HCT116 (cell line): ENCODE results near the gene SUN3. TPM values are rescaled to one million over a fixed set of nuclear protein-coding genes. Genes with fewer than 3 reads are reported as not detected.

ENCODE experiments used
- ATAC-seq: fragments of 200-7000 bp; cut with Tn5 transposase; 2 replicates; pipeline ENCODE4 v1.9.1; 2020; ENCODE audit warnings: mild to moderate bottlenecking, moderate library complexity
- BruUV-seq: library from RNA; stranded (reverse); fragments of 400-500 nt; replicated peaks from 2 replicates; lab custom pipeline; 2021; lab: Mats Ljungman, UMichigan
- CTCF ChIA-PET: fragments of 300-600 bp; sonication (Branson Sonifier 250); formaldehyde crosslinking; loops from one replicate; lab custom pipeline; 2021; ENCODE audit warnings: antibody characterized with exemption; lab: Charles Lee
- POLR2A ChIA-PET: fragments of 300-600, 350-600 bp; sonication (Branson Sonifier 250); formaldehyde crosslinking; loops from one replicate; lab custom pipeline; 2021; ENCODE audit warnings: antibody characterized with exemption; lab: Charles Lee
- RAD21 ChIA-PET, 2 experiments: fragments of 300-600 bp; sonication (Branson Sonifier 250); formaldehyde crosslinking; loops; one replicate each; lab custom pipeline; 2023; ENCODE audit warnings: low total read pairs in 2 of 2; ENCODE audit not compliant: uncharacterized antibody in 2 of 2, unreplicated experiment in 2 of 2, low non-redundant PET in 1 of 2; lab: Charles Lee
- DNase-seq: peaks from one replicate; pipeline ENCODE4 v3.0.0-alpha.2; 2010; ENCODE audit warnings: low read depth, low spot score
- H2AFZ ChIP-seq: fragments of 200-600 bp; shearing (Covaris generic), sonication (generic); 2 replicates; pipeline ENCODE4 v1.6.1; 2017; ENCODE audit warnings: low read depth, mixed run types, mixed read lengths, antibody characterized with exemption, low read length; ENCODE audit not compliant: poor library complexity, severe bottlenecking
- H3K27ac ChIP-seq: 2 replicates; pipeline ENCODE4 v1.5.1; 2012; ENCODE audit warnings: low read depth, low read length
- H3K27me3 ChIP-seq: fragments of 200-600 bp; sonication (generic); 2 replicates; pipeline ENCODE4 v1.6.1; 2016; ENCODE audit warnings: mixed run types, low read length, mixed read lengths; ENCODE audit not compliant: insufficient read depth
- H3K36me3 ChIP-seq, 2 experiments: fragments of 200-500 bp in 1 of 2; fragments of 200-600 bp in 1 of 2; sonication (Bioruptor generic) in 1 of 2; sonication (generic) in 1 of 2; 2 replicates each; pipeline versions ENCODE4 v1.5.1 to v1.6.1; 2014 to 2016; ENCODE audit warnings: low read length in 2 of 2, inconsistent platforms in 1 of 2, mixed read lengths in 1 of 2, mixed run types in 1 of 2; ENCODE audit not compliant: insufficient read depth in 2 of 2, control insufficient read depth in 1 of 2
- H3K4me1 ChIP-seq, 2 experiments: fragments of 200-600 bp in 1 of 2; sonication (generic) in 1 of 2; 2 replicates each; pipeline versions ENCODE4 v1.5.1 to v1.6.1; 2012 to 2017; ENCODE audit warnings: low read length in 2 of 2, inconsistent platforms in 1 of 2, mild to moderate bottlenecking in 1 of 2, mixed read lengths in 1 of 2, mixed run types in 1 of 2, moderate library complexity in 1 of 2; ENCODE audit not compliant: insufficient read depth in 2 of 2, control insufficient read depth in 1 of 2
- H3K4me2 ChIP-seq: fragments of 200-600 bp; sonication (generic); 2 replicates; pipeline ENCODE4 v1.6.1; 2017; ENCODE audit warnings: mixed run types, low read length, mixed read lengths
- H3K4me3 ChIP-seq, 2 experiments: fragments of 200-600 bp in 1 of 2; sonication (generic) in 1 of 2; replicated peaks in 1 of 2; 2 replicates each; pipeline ENCODE4 v1.5.1; 2011 to 2016; ENCODE audit warnings: low read length in 2 of 2, control low read depth in 1 of 2, low read depth in 1 of 2, mild to moderate bottlenecking in 1 of 2, mixed read lengths in 1 of 2, mixed run types in 1 of 2
- H3K79me2 ChIP-seq: fragments of 200-600 bp; sonication (generic); 2 replicates; pipeline ENCODE4 v1.6.1; 2017; ENCODE audit warnings: mild to moderate bottlenecking, mixed run types, low read length, moderate library complexity, mixed read lengths; ENCODE audit not compliant: insufficient read depth
- H3K9ac ChIP-seq: fragments of 200-600 bp; sonication (generic); 2 replicates; pipeline ENCODE4 v1.6.1; 2016; ENCODE audit warnings: low read length, mixed read lengths
- H3K9me2 ChIP-seq: fragments of 200-600 bp; sonication (generic), shearing (Covaris generic); 2 replicates; pipeline ENCODE4 v1.6.1; 2017; ENCODE audit warnings: mixed run types, mild to moderate bottlenecking, moderate library complexity; ENCODE audit not compliant: insufficient read depth
- H3K9me3 ChIP-seq, 2 experiments: fragments of 200-500 bp in 1 of 2; fragments of 200-600 bp in 1 of 2; sonication (Bioruptor generic) in 1 of 2; sonication (generic) in 1 of 2; 2 replicates each; pipeline ENCODE4 v1.6.1; 2014 to 2017; ENCODE audit warnings: low read length in 2 of 2, mixed read lengths in 2 of 2, inconsistent platforms in 1 of 2, low read depth in 1 of 2, mild to moderate bottlenecking in 1 of 2, mixed run types in 1 of 2, moderate library complexity in 1 of 2; ENCODE audit not compliant: control insufficient read depth in 1 of 2, insufficient read depth in 1 of 2
- H4K20me1 ChIP-seq: fragments of 200-600 bp; sonication (generic), shearing (Covaris generic); 2 replicates; pipeline ENCODE4 v1.6.1; 2017; ENCODE audit warnings: mixed run types, mild to moderate bottlenecking, moderate library complexity; ENCODE audit not compliant: insufficient read depth
- ATF3 ChIP-seq: IDR thresholded peaks from 2 replicates; pipeline ENCODE4 v1.6.1; 2012
- CBX3 ChIP-seq: IDR thresholded peaks from 2 replicates; pipeline ENCODE4 v1.6.1; 2012; ENCODE audit warnings: low read depth
- EGR1 ChIP-seq: IDR thresholded peaks from 2 replicates; pipeline ENCODE4 v1.6.1; 2012; ENCODE audit warnings: low read depth
- EZH2 ChIP-seq: fragments of 200-600 bp; sonication (generic); IDR thresholded peaks from 2 replicates; pipeline ENCODE4 v1.6.1; 2017; ENCODE audit warnings: antibody characterized with exemption, mixed run types
- EZH2phosphoT487 ChIP-seq: fragments of 200-600 bp; IDR thresholded peaks from 2 replicates; pipeline ENCODE4 v1.6.1; 2018; ENCODE audit warnings: antibody characterized with exemption, borderline replicate concordance
- FOSL1 ChIP-seq: IDR thresholded peaks from 2 replicates; pipeline ENCODE4 v1.6.1; 2012; ENCODE audit warnings: low read depth
- MAX ChIP-seq: IDR thresholded peaks from 2 replicates; pipeline ENCODE4 v1.6.1; 2012
- REST ChIP-seq: IDR thresholded peaks from 2 replicates; pipeline ENCODE4 v1.6.1; 2012; ENCODE audit warnings: low read depth
- ZBTB33 ChIP-seq: IDR thresholded peaks from 2 replicates; pipeline ENCODE4 v1.6.1; 2011; ENCODE audit warnings: mild to moderate bottlenecking, low read length, moderate library complexity; ENCODE audit not compliant: insufficient replicate concordance; ENCODE audit errors: extremely low read depth
- ZFX ChIP-seq: fragments of 450-650 bp; IDR thresholded peaks from 2 replicates; pipeline ENCODE4 v1.6.1; 2017
- intact Hi-C: fragments of 100-400 bp; cut with micrococcal nuclease; formaldehyde crosslinking; loops from 2 replicates; pipeline ENCODE4 v1.10.0; 2022
- total RNA-seq: library from RNA; stranded (reverse); gene quantifications from one replicate; pipeline ENCODE4 v1.2.1, GENCODE V29; 2021; ENCODE audit not compliant: unreplicated experiment

Gene SUN3
- total RNA-seq, 1 experiment from 2014 or later: 4.5 TPM

- Histone ChIP-seq H3K4me2 (no peak overlapping the region), H3K79me2 (no peaks in the 10 kb centered on the region), H3K9me3 (no peaks in the 10 kb centered on the region), H3K9ac (no peak overlapping the region), H4K20me1 (no peaks in the 10 kb centered on the region), H3K27me3 (no peaks in the 10 kb centered on the region), H3K36me3 (no peaks in the 10 kb centered on the region), H3K9me2 (no peaks in the 10 kb centered on the region), H3K4me1 (peaks cover 0 to 7% of the 10 kb centered on the region in 2 experiments; a peak in 2 of 4 replicates), H2AFZ (no peak overlapping the region), H3K27ac (no peak overlapping the region), H3K4me3 (no peak overlapping the region)
- no peak for DNase-seq
- TF ChIP-seq MAX (no peak), ZBTB33 (no peak), ATF3 (no peak), CBX3 (no peak), EZH2 (no peak), EZH2phosphoT487 (no peak), EGR1 (no peak), FOSL1 (no peak), REST (no peak), ZFX (no peak)
- intact Hi-C loops: no loop called here
- RAD21 ChIA-PET: no interaction called here
- ATAC-seq: no peak
- POLR2A ChIA-PET: interaction anchor here (1.3 kb wide), 1 partner anchor 11 kb away, joined by 5 read pairs; the partner anchor contains the start of gene UPP1
- no TSS peak for BruUV-seq
- CTCF ChIA-PET: no interaction called here
Observed at GRCh38 chr7:48077423-48077822, 48.5 kb upstream of the SUN3 start.
